SK-N-MC (cell line): ENCODE measurements around the gene MAP6.

Experiments used
- DNase-seq: peaks from one replicate; pipeline ENCODE4 v3.0.0-alpha.2; 2011; ENCODE audit warnings: low read depth, low spot score
- H3K27ac ChIP-seq: fragments of 200-600 bp; sonication (generic); 2 replicates; pipeline ENCODE4 v1.5.1; 2016; ENCODE audit warnings: mixed run types
- H3K36me3 ChIP-seq: fragments of 200-600 bp; sonication (generic); 2 replicates; pipeline ENCODE4 v1.6.1; 2017; ENCODE audit warnings: antibody characterized with exemption, low read length, mixed read lengths; ENCODE audit not compliant: insufficient read depth
- H3K4me3 ChIP-seq: fragments of 200-600 bp; sonication (generic); 2 replicates; pipeline ENCODE4 v1.5.1; 2016
- H3K9ac ChIP-seq: fragments of 200-600 bp; sonication (generic); 2 replicates; pipeline ENCODE4 v1.8.0; 2017; ENCODE audit warnings: mixed run types, mixed read lengths; ENCODE audit not compliant: insufficient read length
- H3K9me3 ChIP-seq: fragments of 200-600 bp; sonication (generic); 2 replicates; pipeline ENCODE4 v1.6.1; 2017; ENCODE audit warnings: low read depth, mild to moderate bottlenecking, antibody characterized with exemption, low read length, moderate library complexity, mixed read lengths
- EZH2 ChIP-seq: fragments of 200-600 bp; sonication (generic); IDR thresholded peaks from one replicate; pipeline ENCODE4 v1.6.1; 2017; ENCODE audit warnings: antibody characterized with exemption
- FOXP2 ChIP-seq: optimal IDR thresholded peaks from 2 replicates; pipeline ENCODE3; 2011; ENCODE audit warnings: mild to moderate bottlenecking, moderate library complexity; ENCODE audit not compliant: insufficient read depth; ENCODE audit errors: extremely low read length, control extremely low read depth
- POLR2AphosphoS5 ChIP-seq: IDR thresholded peaks from 2 replicates; pipeline ENCODE4 v1.6.1; 2012; ENCODE audit warnings: mild to moderate bottlenecking, low read depth, low read length, borderline replicate concordance

The MAP6 gene

DNA sequence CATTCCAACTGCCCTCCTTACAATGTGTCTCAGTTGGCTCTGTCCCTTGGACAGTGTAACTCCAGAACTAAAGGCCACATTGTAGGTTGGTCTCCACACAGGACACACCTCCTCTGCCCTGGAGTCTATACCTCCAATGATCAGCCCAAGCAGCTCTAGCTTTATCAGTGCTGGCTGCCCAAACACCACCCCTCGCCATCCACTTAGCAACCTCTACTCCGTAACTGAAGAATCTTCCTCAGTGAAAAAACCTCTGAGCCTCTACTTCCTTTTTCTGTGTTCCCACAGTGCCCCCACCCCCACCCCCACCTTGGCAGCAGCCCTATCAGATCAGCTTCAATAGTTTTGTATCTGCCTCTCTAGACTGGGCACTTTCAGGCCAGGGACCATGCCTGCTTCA lies 73.4 kb downstream of the MAP6 start:
- Histone ChIP-seq H3K4me3 (no peak overlapping the region), H3K27ac (no peak overlapping the region), H3K36me3 (no peaks in the 10 kb centered on the region), H3K9ac (no peak overlapping the region), H3K9me3 (no peaks in the 10 kb centered on the region)
- TF ChIP-seq EZH2 (no peak), POLR2AphosphoS5 (no peak), FOXP2 (no peak)
- DNase-seq, result no peak

DNA sequence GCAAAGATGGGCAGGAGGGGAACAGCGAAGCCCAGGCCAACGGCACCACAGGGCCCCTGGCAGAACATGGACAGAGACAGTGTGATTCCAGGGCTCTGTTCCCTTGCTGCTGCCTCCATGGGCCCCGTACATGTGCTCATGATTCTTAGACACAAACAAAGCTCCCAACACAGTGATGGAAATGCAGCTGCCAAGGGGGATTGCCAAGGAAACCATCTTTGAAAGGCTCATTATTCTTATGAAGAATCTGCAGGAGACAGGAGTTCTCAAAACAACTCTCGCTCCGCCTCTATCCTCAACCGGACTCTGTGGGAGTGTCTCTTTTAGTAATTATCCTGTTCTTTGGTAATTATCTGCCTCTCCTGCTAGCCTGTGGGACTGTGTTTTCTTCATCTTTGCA lies 74.6 kb downstream of the MAP6 start:
- H3K9ac ChIP-seq, result no peak overlapping the region
- H3K9me3 ChIP-seq, result no peaks in the 10 kb centered on the region
- no peak for DNase-seq
- no peaks in the 10 kb centered on the region for H3K36me3 ChIP-seq
- H3K4me3 ChIP-seq, result no peak overlapping the region
- no peak overlapping the region for H3K27ac ChIP-seq
- no peak for TF ChIP-seq EZH2
- TF ChIP-seq FOXP2, result no peak
- no peak for TF ChIP-seq POLR2AphosphoS5

GRCh38 chr11:75593286-75593915 lies 75.4 kb downstream of the MAP6 start:
- Histone ChIP-seq H3K4me3 (no peak overlapping the region), H3K9ac (no peak overlapping the region), H3K27ac (no peak overlapping the region), H3K36me3 (no peaks in the 10 kb centered on the region), H3K9me3 (no peaks in the 10 kb centered on the region)
- no peak for DNase-seq
- TF ChIP-seq POLR2AphosphoS5 (no peak), FOXP2 (no peak), EZH2 (no peak)

- no peak overlapping the region for H3K9ac ChIP-seq
- no peak overlapping the region for H3K27ac ChIP-seq
- no peak overlapping the region for H3K4me3 ChIP-seq
- no peak for DNase-seq
- no peaks in the 10 kb centered on the region for H3K36me3 ChIP-seq
- TF ChIP-seq EZH2, result no peak
- no peak for TF ChIP-seq POLR2AphosphoS5
- TF ChIP-seq FOXP2, result no peak
- no peaks in the 10 kb centered on the region for H3K9me3 ChIP-seq
Measured at GRCh38 chr11:75592715-75593114, 76.1 kb downstream of the MAP6 start.

- no peak for DNase-seq
- H3K9me3 ChIP-seq, result no peaks in the 10 kb centered on the region
- TF ChIP-seq POLR2AphosphoS5, result no peak
- TF ChIP-seq FOXP2, result no peak
- no peak for TF ChIP-seq EZH2
Measured at GRCh38 chr11:75591966-75592365, 76.9 kb downstream of the MAP6 start.

GRCh38 chr11:75591371-75591770 lies 77.5 kb downstream of the MAP6 start:
- no peak overlapping the region for H3K9ac ChIP-seq
- H3K36me3 ChIP-seq, result no peaks in the 10 kb centered on the region
- TF ChIP-seq POLR2AphosphoS5 (no peak), EZH2 (no peak), FOXP2 (no peak)
- no peak overlapping the region for H3K4me3 ChIP-seq
- H3K9me3 ChIP-seq, result no peaks in the 10 kb centered on the region
- no peak overlapping the region for H3K27ac ChIP-seq
- no peak for DNase-seq

More at GRCh38 chr11:75591966-75592365, 76.9 kb downstream of the MAP6 start:
- Histone ChIP-seq H3K4me3 (no peak overlapping the region), H3K27ac (no peak overlapping the region), H3K9ac (no peak overlapping the region), H3K36me3 (no peaks in the 10 kb centered on the region)

- H3K4me3 ChIP-seq, result no peak overlapping the region
- no peak for TF ChIP-seq POLR2AphosphoS5
- no peak for TF ChIP-seq FOXP2
- no peak for TF ChIP-seq EZH2
- no peak overlapping the region for H3K9ac ChIP-seq
- H3K27ac ChIP-seq, result no peak overlapping the region
- no peaks in the 10 kb centered on the region for H3K36me3 ChIP-seq
- DNase-seq, result no peak
- H3K9me3 ChIP-seq, result no peaks in the 10 kb centered on the region
Measured at GRCh38 chr11:75589933-75590332, 78.9 kb downstream of the MAP6 start.

DNA sequence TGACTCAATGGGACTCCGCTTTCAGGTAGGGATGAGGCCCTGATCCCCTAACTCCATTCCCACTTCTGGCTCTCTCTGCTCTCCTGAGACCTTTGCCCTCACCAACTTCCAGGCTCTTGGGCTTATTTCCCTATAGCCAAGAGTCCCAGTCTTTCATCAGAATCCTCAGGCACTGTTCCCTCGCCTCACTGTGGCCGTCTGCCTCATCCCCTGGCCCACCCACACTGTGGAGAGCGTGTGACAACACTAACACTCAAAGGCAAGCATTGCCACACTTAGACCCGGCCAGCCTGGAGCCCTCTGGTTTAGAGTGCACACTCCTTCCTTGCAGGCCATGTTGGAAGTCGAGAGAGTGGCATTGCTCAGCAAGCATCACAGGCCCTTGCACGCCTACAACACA lies 79.8 kb downstream of the MAP6 start:
- Histone ChIP-seq H3K36me3 (no peaks in the 10 kb centered on the region), H3K9me3 (no peaks in the 10 kb centered on the region), H3K9ac (no peak overlapping the region), H3K27ac (no peak overlapping the region), H3K4me3 (no peak overlapping the region)
- TF ChIP-seq POLR2AphosphoS5 (no peak), EZH2 (no peak), FOXP2 (no peak)
- no peak for DNase-seq

DNA sequence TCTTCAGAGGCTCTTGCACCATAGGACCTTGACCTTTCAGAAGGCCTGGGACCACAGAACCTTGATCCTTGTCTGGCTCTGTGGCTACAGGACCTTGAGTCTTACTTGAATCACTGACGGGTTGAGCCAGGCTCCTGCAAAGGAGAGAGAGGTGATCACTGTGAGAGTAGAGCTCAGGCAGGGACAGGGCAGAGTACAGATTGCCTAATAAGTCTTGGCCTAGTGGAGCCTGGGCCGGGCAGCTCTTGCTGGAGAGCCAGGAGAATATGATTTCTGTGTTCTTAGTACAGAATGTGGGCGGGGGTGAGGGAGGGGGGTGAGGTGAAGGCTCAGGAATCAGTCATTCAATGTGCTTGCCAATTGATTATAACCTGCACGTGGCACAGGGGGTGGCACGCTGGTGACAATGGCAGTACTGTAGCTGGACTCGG lies 80.8 kb downstream of the MAP6 start:
- no peaks in the 10 kb centered on the region for H3K36me3 ChIP-seq
- no peak overlapping the region for H3K27ac ChIP-seq
- H3K4me3 ChIP-seq, result no peak overlapping the region
- H3K9ac ChIP-seq, result no peak overlapping the region
- no peak for DNase-seq
- no peaks in the 10 kb centered on the region for H3K9me3 ChIP-seq
- TF ChIP-seq EZH2 (no peak), FOXP2 (no peak), POLR2AphosphoS5 (no peak)
